ENCODE data around the gene MS4A2. TPM values are rescaled to one million over a fixed set of nuclear protein-coding genes. Genes with fewer than 3 reads are reported as not detected.
"Not testable (repeated sequence)": the region's sequence is repeated elsewhere in the genome, so short reads cannot be mapped to it uniquely, and the experiment has no call there.

Gene MS4A2
- total RNA-seq, 1 donor from 2014 or later = not detected

GRCh38 chr11:60101368-60101767, 12.9 kb downstream of the MS4A2 start:
- not testable (repeated sequence) for DNase-seq (ENCODE audit: low read depth in 2 of 2)

GRCh38 chr11:60104471-60105115, 16.1 kb downstream of the MS4A2 start:
- not testable (repeated sequence) for DNase-seq (ENCODE audit: low read depth in 2 of 2)

- DNase-seq (ENCODE audit: low read depth in 2 of 2) = not testable (repeated sequence)
These were observed 20.2 kb downstream of the MS4A2 start for GRCh38 chr11:60108631-60109030.

- DNase-seq (ENCODE audit: low read depth in 2 of 2) = no peak
These were observed 23.3 kb downstream of the MS4A2 start for GRCh38 chr11:60111793-60112192.

- no peak for DNase-seq (ENCODE audit: low read depth in 2 of 2)
These were observed 28.7 kb downstream of the MS4A2 start for GRCh38 chr11:60116996-60117790.

GRCh38 chr11:60118338-60118737, 29.9 kb downstream of the MS4A2 start:
- peak in 1 of 2 donors; percentile 27 for DNase-seq (ENCODE audit: low read depth in 2 of 2)

- no peak for DNase-seq (ENCODE audit: low read depth in 2 of 2)
These were observed 31.2 kb downstream of the MS4A2 start for GRCh38 chr11:60119710-60120109.

GRCh38 chr11:60121264-60121663, 32.8 kb downstream of the MS4A2 start:
- no peak for DNase-seq (ENCODE audit: low read depth in 2 of 2)

GRCh38 chr11:60122414-60123036, 34.1 kb downstream of the MS4A2 start:
- DNase-seq (ENCODE audit: low read depth in 2 of 2) = no peak

GRCh38 chr11:60124802-60125432, 36.5 kb downstream of the MS4A2 start:
- DNase-seq (ENCODE audit: low read depth in 2 of 2) = peak in 1 of 2 donors; percentile 53

GRCh38 chr11:60125956-60126585, 37.6 kb downstream of the MS4A2 start:
- no peak for DNase-seq (ENCODE audit: low read depth in 2 of 2)

GRCh38 chr11:60127311-60127811, 38.9 kb downstream of the MS4A2 start:
- DNase-seq (ENCODE audit: low read depth in 2 of 2) = no peak

GRCh38 chr11:60128376-60128775, 39.9 kb downstream of the MS4A2 start:
- no peak for DNase-seq (ENCODE audit: low read depth in 2 of 2)

GRCh38 chr11:60128866-60129265, 40.4 kb downstream of the MS4A2 start:
- DNase-seq (ENCODE audit: low read depth in 2 of 2) = not testable (repeated sequence)

- DNase-seq (ENCODE audit: low read depth in 2 of 2) = no peak
These were observed 41.4 kb downstream of the MS4A2 start for GRCh38 chr11:60129853-60130252.

- DNase-seq (ENCODE audit: low read depth in 2 of 2) = peak; percentile 63 to 67
These were observed 42.0 kb downstream of the MS4A2 start for GRCh38 chr11:60130496-60130895.

- no peak for DNase-seq (ENCODE audit: low read depth in 2 of 2)
These were observed 43.4 kb downstream of the MS4A2 start for GRCh38 chr11:60131912-60132311.

GRCh38 chr11:60133917-60134316, 45.5 kb downstream of the MS4A2 start:
- no peak for DNase-seq (ENCODE audit: low read depth in 2 of 2)

GRCh38 chr11:60143768-60144167, 55.3 kb downstream of the MS4A2 start:
- DNase-seq (ENCODE audit: low read depth in 2 of 2) = no peak

GRCh38 chr11:60145677-60146076, 57.2 kb downstream of the MS4A2 start:
- no peak for DNase-seq (ENCODE audit: low read depth in 2 of 2)
